Stomach (tissue), 9 donors: ENCODE data around the gene PRKACG. TPM values are rescaled to one million over a fixed set of nuclear protein-coding genes. Genes with fewer than 3 reads are reported as not detected.

Experiments
- DNase-seq, 2 donors: peaks; one replicate each; pipeline versions ENCODE4 v3.0.0 to v3.0.0-alpha.2; 2013 to 2019
- H3K27ac ChIP-seq, 5 donors: fragments of 200-600 bp in 4 of 5; sonication (generic) in 4 of 5; one replicate each; pipeline ENCODE4 v1.5.1; 2013 to 2019; ENCODE audit warnings: mild to moderate bottlenecking in 1 of 5, moderate library complexity in 1 of 5
- H3K27me3 ChIP-seq, 3 donors: fragments of 200-600 bp; sonication (generic); one replicate each; pipeline ENCODE4 v1.5.1; 2017 to 2019; ENCODE audit warnings: mixed run types in 1 of 3
- H3K36me3 ChIP-seq, 4 donors: fragments of 200-600 bp; sonication (generic); 1 replicate in 3 of 4; 2 replicates in 1 of 4; pipeline ENCODE4 v1.5.1; 2016 to 2019
- H3K4me1 ChIP-seq, 4 donors: fragments of 200-600 bp; sonication (generic); one replicate each; pipeline ENCODE4 v1.5.1; 2016 to 2019
- H3K4me3 ChIP-seq, 4 donors: fragments of 200-600 bp; sonication (generic) in 3 of 4; one replicate each; pipeline ENCODE4 v1.5.1; 2016 to 2019; ENCODE audit warnings: mild to moderate bottlenecking in 1 of 4
- H3K9me3 ChIP-seq, 4 donors: fragments of 200-600 bp; sonication (generic); one replicate each; pipeline ENCODE4 v1.5.1; 2016 to 2019
- CTCF ChIP-seq, 7 experiments: fragments of 450-650 bp in 4 of 7; fragments of 200-600 bp in 3 of 7; sonication (generic) in 3 of 7; IDR thresholded peaks; one replicate each; pipeline ENCODE4 v1.5.1; 2016 to 2019; ENCODE audit warnings: antibody characterized with exemption in 7 of 7, control low read depth in 2 of 7, mild to moderate bottlenecking in 1 of 7
- EP300 ChIP-seq: sonication (generic); formaldehyde crosslinking; IDR thresholded peaks from one replicate; pipeline ENCODE4 v1.6.1; 2017; ENCODE audit warnings: antibody characterized with exemption
- POLR2A ChIP-seq, 4 donors: fragments of 450-650 bp; IDR thresholded peaks; one replicate each; pipeline ENCODE4 v1.6.1; 2016; ENCODE audit warnings: antibody characterized with exemption in 4 of 4, control low read depth in 2 of 4, mild to moderate bottlenecking in 1 of 4, moderate library complexity in 1 of 4
- POLR2AphosphoS5 ChIP-seq, 3 donors: sonication (generic); formaldehyde crosslinking; IDR thresholded peaks; one replicate each; pipeline ENCODE4 v1.6.1; 2016; ENCODE audit warnings: antibody characterized with exemption in 3 of 3
- WGBS, 5 donors: extraction: QIAGEN DNeasy Blood & Tissue Kit in 3 of 5; methylation state at CpG; one replicate each; pipeline versions ENCODE4 v1.1.5 to v1.1.7; 2013 to 2018; 5-methylcytosine and 5-hydroxymethylcytosine counted together
- intact Hi-C: fragments of 100-400 bp; cut with DNase I; formaldehyde crosslinking; loops from one replicate; pipeline ENCODE4 v1.15.1; 2023; ENCODE audit warnings: low total_unique reads
- polyA plus RNA-seq, 3 donors: library from polyadenylated mRNA; stranded (reverse); fragments of 200-250 nt; gene quantifications; one replicate each; pipeline ENCODE4 v1.2.3, GENCODE V29; 2013
- total RNA-seq, 5 donors: library from RNA; depleted of rRNA; stranded (reverse); fragments of >200 nt; gene quantifications; one replicate each; pipeline versions ENCODE4 v1.1.0 to v1.2.3, GENCODE V29; 2014 to 2016
- donor health status: healthy with polysubstance abuse.
- donor health status: Bipolar disorder and iron deficiency.
- donor health status: healthy.

The PRKACG gene
- total and polyA plus RNA-seq, 8 donors = not detected

DNA sequence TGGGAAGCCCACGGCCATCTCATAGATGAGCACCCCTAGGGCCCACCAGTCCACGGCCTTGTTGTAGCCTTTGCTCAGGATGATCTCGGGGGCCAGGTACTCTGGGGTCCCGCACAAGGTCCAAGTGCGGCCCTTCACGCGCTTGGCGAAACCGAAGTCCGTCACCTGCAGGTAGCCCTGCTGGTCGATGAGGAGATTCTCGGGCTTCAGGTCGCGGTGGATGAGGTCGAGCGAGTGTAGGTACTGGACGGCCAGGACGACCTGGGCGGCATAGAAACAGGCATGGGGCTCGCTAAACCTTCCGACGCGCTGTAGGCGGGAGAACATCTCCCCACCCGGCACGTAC is 558 bp downstream of the PRKACG start:
- Histone ChIP-seq H3K9me3 (no peaks in the 10 kb centered on the region), H3K4me3 (no peak overlapping the region), H3K27ac (no peak overlapping the region), H3K27me3 (no peaks in the 10 kb centered on the region), H3K36me3 (peaks cover 0 to 3% (median 0%) of the 10 kb centered on the region in 4 donors), H3K4me1 (peaks cover 0 to 7% (median 0%) of the 10 kb centered on the region in 4 donors)
- intact Hi-C loops = no loop called here
- 93 to 98% (median 97%) methylated on average over 26 of the region's 26 CpGs for WGBS, 5 donors
- DNase-seq = no peak
- TF ChIP-seq POLR2A (IDR thresholded peaks at IDR 0.05) (no peak), CTCF (IDR thresholded peaks at IDR 0.05) (no peak), EP300 (no peak), POLR2AphosphoS5 (IDR thresholded peaks at IDR 0.05) (no peak)

DNA sequence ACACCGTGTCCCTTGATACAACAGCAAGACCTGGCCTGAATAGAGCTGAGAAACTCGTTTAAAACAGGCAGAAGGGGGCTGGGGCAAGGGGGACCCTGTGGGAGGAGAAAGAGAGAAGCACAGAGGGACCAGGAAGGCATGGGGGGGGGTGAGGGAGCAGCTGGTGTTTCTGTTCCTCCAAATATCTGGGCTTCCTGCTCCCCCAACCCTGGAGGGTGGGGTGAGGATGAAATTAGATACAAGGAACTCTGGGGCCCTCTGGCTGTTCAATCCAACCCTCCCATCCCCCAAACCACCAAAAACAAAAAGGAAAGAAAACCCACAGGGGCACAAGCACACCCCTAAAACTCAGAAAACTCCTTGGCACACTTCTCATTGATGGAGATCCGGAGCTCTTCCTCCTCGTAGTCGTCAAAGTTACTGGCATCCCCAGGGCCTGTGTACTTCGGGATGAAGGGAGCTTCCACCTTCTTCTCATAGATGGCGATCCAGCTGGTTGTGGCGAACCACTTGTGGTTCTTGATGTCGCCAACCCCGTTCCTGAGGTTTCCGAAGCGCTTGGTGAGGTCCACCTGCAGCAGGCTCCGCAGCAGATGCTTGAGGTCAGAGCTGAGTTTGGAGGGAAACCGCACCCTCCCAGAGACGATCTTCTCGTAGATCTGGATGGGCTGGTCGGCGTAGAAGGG is 1.1 kb downstream of the PRKACG start:
- DNase-seq = no peak
- TF ChIP-seq CTCF (IDR thresholded peaks at IDR 0.05) (no peak), POLR2AphosphoS5 (IDR thresholded peaks at IDR 0.05) (no peak), EP300 (no peak), POLR2A (IDR thresholded peaks at IDR 0.05) (no peak)
- Histone ChIP-seq H3K27me3 (no peaks in the 10 kb centered on the region), H3K4me1 (peaks cover 0 to 7% (median 0%) of the 10 kb centered on the region in 4 donors), H3K4me3 (no peak overlapping the region), H3K36me3 (peaks cover 0 to 5% (median 0%) of the 10 kb centered on the region in 4 donors), H3K9me3 (no peaks in the 10 kb centered on the region), H3K27ac (no peak overlapping the region)
- intact Hi-C loops = no loop called here
- WGBS, 5 donors = 74 to 83% (median 82%) methylated on average over 18 of the region's 18 CpGs

- intact Hi-C loops = no loop called here
- WGBS, 5 donors = 63 to 79% (median 76%) methylated on average over 1 of the region's 1 CpG
- Histone ChIP-seq H3K36me3 (peaks cover 0 to 5% (median 0%) of the 10 kb centered on the region in 4 donors), H3K27ac (no peak overlapping the region), H3K27me3 (no peaks in the 10 kb centered on the region), H3K4me1 (no peaks in the 10 kb centered on the region), H3K9me3 (no peaks in the 10 kb centered on the region), H3K4me3 (no peak overlapping the region)
- TF ChIP-seq EP300 = no peak
- no peak for TF ChIP-seq POLR2AphosphoS5 (IDR thresholded peaks at IDR 0.05)
- TF ChIP-seq CTCF (IDR thresholded peaks at IDR 0.05) = no peak
- no peak for TF ChIP-seq POLR2A (IDR thresholded peaks at IDR 0.05)
- DNase-seq = no peak
Measured at GRCh38 chr9:69009708-69010107, 4.2 kb downstream of the PRKACG start.

DNA sequence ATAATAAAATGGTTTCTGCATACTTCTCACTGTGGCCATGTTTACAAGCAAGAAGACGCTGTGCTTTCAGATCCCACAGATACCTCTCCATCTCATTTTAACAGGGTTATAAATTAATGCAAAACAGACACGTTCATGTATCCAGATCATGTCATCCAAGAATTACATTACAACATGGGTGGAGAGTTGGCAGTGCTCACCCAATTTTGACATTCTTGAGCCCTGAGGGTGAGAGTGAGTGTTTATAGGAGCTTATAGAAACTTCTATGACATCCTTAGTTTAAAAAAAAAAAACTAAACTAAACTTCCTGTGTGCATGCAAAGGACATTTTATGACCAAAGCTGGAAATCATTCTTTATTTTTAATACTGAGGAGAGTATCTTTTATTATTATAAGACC is 9.1 kb downstream of the PRKACG start:
- no peak overlapping the region for H3K27ac ChIP-seq
- DNase-seq = no peak
- H3K4me3 ChIP-seq = no peak overlapping the region
- H3K4me1 ChIP-seq = no peaks in the 10 kb centered on the region
- H3K36me3 ChIP-seq = peaks cover 0 to 5% (median 0%) of the 10 kb centered on the region in 4 donors
- H3K27me3 ChIP-seq = no peaks in the 10 kb centered on the region
- no peaks in the 10 kb centered on the region for H3K9me3 ChIP-seq
- TF ChIP-seq POLR2AphosphoS5 (IDR thresholded peaks at IDR 0.05) (no peak), EP300 (no peak), CTCF (IDR thresholded peaks at IDR 0.05) (no peak), POLR2A (IDR thresholded peaks at IDR 0.05) (no peak)
- intact Hi-C loops = no loop called here
- WGBS, 5 donors = 56 to 71% (median 70%) methylated on average over 2 of the region's 2 CpGs
